Mesenchymal stem cell (in vitro differentiated cells and primary cell): ENCODE data around the gene RNF4.

Source experiments
- DNase-seq: peaks from one replicate; pipeline ENCODE4 v3.0.0-alpha.2; 2013
- H2AFZ ChIP-seq: one replicate; pipeline ENCODE4 v1.6.1; 2013; ENCODE audit warnings: low read depth, mild to moderate bottlenecking, control low read depth, inconsistent platforms, low read length, moderate library complexity
- H2AK5ac ChIP-seq: 2 replicates; pipeline ENCODE4 v1.6.1; 2013; ENCODE audit warnings: low read length, moderate library complexity, mild to moderate bottlenecking, inconsistent platforms; ENCODE audit not compliant: severe bottlenecking
- H2BK120ac ChIP-seq: one replicate; pipeline ENCODE4 v1.6.1; 2013; ENCODE audit warnings: low read depth, mild to moderate bottlenecking, inconsistent platforms, low read length, moderate library complexity
- H2BK12ac ChIP-seq, 2 experiments: one replicate each; pipeline ENCODE4 v1.6.1; 2013; ENCODE audit warnings: inconsistent platforms in 2 of 2, low read length in 2 of 2, mild to moderate bottlenecking in 2 of 2, moderate library complexity in 2 of 2, control low read depth in 1 of 2
- H2BK15ac ChIP-seq: one replicate; pipeline ENCODE4 v1.6.1; 2013; ENCODE audit warnings: mild to moderate bottlenecking, low read depth, inconsistent platforms; ENCODE audit not compliant: poor library complexity, severe bottlenecking
- H2BK5ac ChIP-seq: 2 replicates; pipeline ENCODE4 v1.6.1; 2013; ENCODE audit warnings: low read depth, mild to moderate bottlenecking, low read length, control low read depth, inconsistent platforms; ENCODE audit not compliant: poor library complexity, severe bottlenecking
- H3K14ac ChIP-seq, 2 experiments: one replicate each; pipeline ENCODE4 v1.6.1; 2013; ENCODE audit warnings: inconsistent platforms in 2 of 2, low read length in 2 of 2, control low read depth in 1 of 2, mild to moderate bottlenecking in 1 of 2, moderate library complexity in 1 of 2
- H3K18ac ChIP-seq, 2 experiments: one replicate each; pipeline ENCODE4 v1.6.1; 2013; ENCODE audit warnings: inconsistent platforms in 2 of 2, low read length in 2 of 2, control low read depth in 1 of 2, low read depth in 1 of 2, mild to moderate bottlenecking in 1 of 2
- H3K23ac ChIP-seq, 2 experiments: one replicate each; pipeline ENCODE4 v1.6.1; 2013; ENCODE audit warnings: inconsistent platforms in 2 of 2, low read length in 2 of 2, mild to moderate bottlenecking in 2 of 2, moderate library complexity in 2 of 2, control low read depth in 1 of 2
- H3K27ac ChIP-seq: 2 replicates; pipeline ENCODE4 v1.5.1; 2013; ENCODE audit warnings: mild to moderate bottlenecking, moderate library complexity, low read length, control low read depth, inconsistent platforms; ENCODE audit not compliant: poor library complexity, severe bottlenecking
- H3K27me3 ChIP-seq, 2 experiments: 2 replicates each; pipeline versions ENCODE4 v1.6.1 to v1.7.0; 2013; ENCODE audit warnings: low read length in 2 of 2, mild to moderate bottlenecking in 2 of 2, moderate library complexity in 2 of 2, control low read depth in 1 of 2, inconsistent platforms in 1 of 2; ENCODE audit not compliant: control insufficient read depth in 1 of 2, insufficient read depth in 1 of 2
- H3K36me3 ChIP-seq, 2 experiments: 2 replicates each; pipeline versions ENCODE4 v1.6.1 to v1.7.0; 2013; ENCODE audit warnings: low read length in 2 of 2, control low read depth in 1 of 2, inconsistent platforms in 1 of 2, low read depth in 1 of 2, mild to moderate bottlenecking in 1 of 2; ENCODE audit not compliant: insufficient read depth in 2 of 2, control insufficient read depth in 1 of 2
- H3K4ac ChIP-seq, 2 experiments: one replicate each; pipeline ENCODE4 v1.6.1; 2013; ENCODE audit warnings: inconsistent platforms in 2 of 2, low read length in 2 of 2, mild to moderate bottlenecking in 2 of 2, moderate library complexity in 2 of 2, control low read depth in 1 of 2, low read depth in 1 of 2
- H3K4me1 ChIP-seq: 2 replicates; pipeline ENCODE4 v1.6.1; 2013; ENCODE audit warnings: low read depth, low read length, control low read depth; ENCODE audit not compliant: control insufficient read depth, insufficient read depth
- H3K4me2 ChIP-seq: 2 replicates; pipeline ENCODE4 v1.6.1; 2013; ENCODE audit warnings: low read length, mild to moderate bottlenecking, inconsistent platforms; ENCODE audit not compliant: poor library complexity, severe bottlenecking
- H3K4me3 ChIP-seq, 2 experiments: 2 replicates each; pipeline versions ENCODE4 v1.5.1 to v1.7.0; 2013; ENCODE audit warnings: low read length in 2 of 2, mild to moderate bottlenecking in 2 of 2, control low read depth in 1 of 2, low read depth in 1 of 2; ENCODE audit not compliant: insufficient read depth in 1 of 2
- H3K79me1 ChIP-seq: replicated peaks from 2 replicates; pipeline ENCODE4 v1.6.1; 2013; ENCODE audit warnings: mild to moderate bottlenecking, control low read depth, low read length, inconsistent platforms; ENCODE audit not compliant: poor library complexity, severe bottlenecking
- H3K9ac ChIP-seq: 2 replicates; pipeline ENCODE4 v1.7.0; 2013; ENCODE audit warnings: mild to moderate bottlenecking, low read length, moderate library complexity
- H3K9me3 ChIP-seq: 2 replicates; pipeline ENCODE4 v1.7.0; 2013; ENCODE audit warnings: mild to moderate bottlenecking, low read length; ENCODE audit not compliant: control insufficient read depth
- H4K8ac ChIP-seq: one replicate; pipeline ENCODE4 v1.6.1; 2013; ENCODE audit warnings: inconsistent platforms, mild to moderate bottlenecking, low read length, moderate library complexity
- H4K91ac ChIP-seq: one replicate; pipeline ENCODE4 v1.6.1; 2013; ENCODE audit warnings: mild to moderate bottlenecking, low read length, inconsistent platforms
- WGBS: methylation state at CpG from one replicate; pipeline ENCODE4 v1.1.7; 2013; ENCODE audit warnings: mixed read lengths; 5-methylcytosine and 5-hydroxymethylcytosine counted together

Gene RNF4

GRCh38 chr4:2507855-2508254, 38.9 kb downstream of the RNF4 start:
- H2BK12ac ChIP-seq, result no peak overlapping the region
- peaks cover 33% of the 10 kb centered on the region for H3K79me1 ChIP-seq
- no peak overlapping the region for H3K18ac ChIP-seq
- peaks cover 9% of the 10 kb centered on the region for H3K4me1 ChIP-seq
- peaks cover 48 to 72% of the 10 kb centered on the region in 2 experiments for H3K36me3 ChIP-seq
- H2BK120ac ChIP-seq, result no peak overlapping the region
- H3K27me3 ChIP-seq, result no peaks in the 10 kb centered on the region
- no peak overlapping the region for H3K14ac ChIP-seq
- no peak overlapping the region for H2BK5ac ChIP-seq
- H4K91ac ChIP-seq, result no peak overlapping the region
- WGBS, result 98% methylated on average over 6 of the region's 7 CpGs
- no peak overlapping the region for H3K9ac ChIP-seq
- H2AFZ ChIP-seq, result no peak overlapping the region
- DNase-seq, result no peak
- H3K27ac ChIP-seq, result no peak overlapping the region
- H3K4me2 ChIP-seq, result no peak overlapping the region
- no peak overlapping the region for H2BK15ac ChIP-seq
- no peak overlapping the region for H2AK5ac ChIP-seq
- H3K9me3 ChIP-seq, result no peaks in the 10 kb centered on the region
- H3K23ac ChIP-seq, result no peak overlapping the region
- H3K4ac ChIP-seq, result no peak overlapping the region
- no peak overlapping the region for H3K4me3 ChIP-seq
- H4K8ac ChIP-seq, result no peak overlapping the region

- Histone ChIP-seq H3K9ac (no peak overlapping the region), H3K4me3 (no peak overlapping the region), H3K4me2 (no peak overlapping the region)
These were observed 41.7 kb downstream of the RNF4 start for GRCh38 chr4:2510351-2511259.

GRCh38 chr4:2511645-2512131, 42.8 kb downstream of the RNF4 start:
- no peak for DNase-seq
- 97% methylated on average over 7 of the region's 9 CpGs for WGBS
- Histone ChIP-seq H4K8ac (no peak overlapping the region), H3K9me3 (no peaks in the 10 kb centered on the region), H2AFZ (no peak overlapping the region), H2AK5ac (no peak overlapping the region), H2BK12ac (no peak overlapping the region), H4K91ac (no peak overlapping the region), H3K23ac (no peak overlapping the region), H3K9ac (no peak overlapping the region), H3K4ac (no peak overlapping the region), H3K14ac (no peak overlapping the region), H2BK120ac (no peak overlapping the region), H3K79me1 (peaks cover 40% of the 10 kb centered on the region), H3K18ac (no peak overlapping the region), H3K27me3 (no peaks in the 10 kb centered on the region), H3K4me2 (no peak overlapping the region), H3K4me3 (no peak overlapping the region), H2BK15ac (no peak overlapping the region), H2BK5ac (no peak overlapping the region), H3K36me3 (peaks cover 74 to 81% of the 10 kb centered on the region in 2 experiments), H3K27ac (no peak overlapping the region), H3K4me1 (peaks cover 9% of the 10 kb centered on the region)

More at GRCh38 chr4:2510351-2511259, 41.7 kb downstream of the RNF4 start:
- H2BK12ac ChIP-seq, result no peak overlapping the region
- no peak overlapping the region for H2BK15ac ChIP-seq
- no peak overlapping the region for H2AK5ac ChIP-seq
- no peak overlapping the region for H4K8ac ChIP-seq
- no peak overlapping the region for H2AFZ ChIP-seq
- H2BK5ac ChIP-seq, result no peak overlapping the region
- peaks cover 70 to 81% of the 10 kb centered on the region in 2 experiments for H3K36me3 ChIP-seq
- no peak overlapping the region for H3K27ac ChIP-seq
- no peak overlapping the region for H3K18ac ChIP-seq
- H3K27me3 ChIP-seq, result no peaks in the 10 kb centered on the region
- no peak overlapping the region for H3K14ac ChIP-seq
- no peak overlapping the region for H3K23ac ChIP-seq
- peaks cover 35% of the 10 kb centered on the region for H3K79me1 ChIP-seq
- DNase-seq, result no peak
- no peak overlapping the region for H3K4ac ChIP-seq
- H2BK120ac ChIP-seq, result no peak overlapping the region
- no peak overlapping the region for H4K91ac ChIP-seq
- peaks cover 9% of the 10 kb centered on the region for H3K4me1 ChIP-seq
- WGBS, result 97% methylated on average over 13 of the region's 13 CpGs
- H3K9me3 ChIP-seq, result no peaks in the 10 kb centered on the region

GRCh38 chr4:2512396-2513135, 43.7 kb downstream of the RNF4 start:
- Histone ChIP-seq H2BK12ac (no peak overlapping the region), H3K23ac (no peak overlapping the region), H3K14ac (no peak overlapping the region), H4K91ac (no peak overlapping the region), H3K4ac (no peak overlapping the region), H3K4me1 (peaks cover 9% of the 10 kb centered on the region), H2BK5ac (no peak overlapping the region), H3K36me3 (peaks cover 72 to 75% of the 10 kb centered on the region in 2 experiments), H4K8ac (no peak overlapping the region), H3K4me3 (no peak overlapping the region), H2BK120ac (no peak overlapping the region), H3K27ac (no peak overlapping the region), H3K79me1 (peaks cover 37% of the 10 kb centered on the region), H3K9ac (no peak overlapping the region), H3K9me3 (no peaks in the 10 kb centered on the region), H2AK5ac (no peak overlapping the region), H3K27me3 (no peaks in the 10 kb centered on the region), H2AFZ (no peak overlapping the region), H2BK15ac (no peak overlapping the region), H3K4me2 (no peak overlapping the region), H3K18ac (no peak overlapping the region)
- no peak for DNase-seq
- 93% methylated on average over 15 of the region's 15 CpGs for WGBS
